Parathyroid adenoma (tissue), 2 donors: ENCODE results near the gene PIK3R1.

Experiments
- H2AFZ ChIP-seq: fragments of 300-600 bp; sonication (generic); one replicate; pipeline ENCODE4 v1.7.0; 2017; ENCODE audit warnings: antibody characterized with exemption, mild to moderate bottlenecking
- H3K27ac ChIP-seq: fragments of 300-600 bp; sonication (generic); one replicate; pipeline ENCODE4 v1.7.0; 2017
- H3K27me3 ChIP-seq: fragments of 300-600 bp; sonication (generic); one replicate; pipeline ENCODE4 v1.7.0; 2017; ENCODE audit warnings: low read length; ENCODE audit not compliant: control insufficient read depth, insufficient read depth
- H3K36me3 ChIP-seq: fragments of 300-600 bp; sonication (generic); one replicate; pipeline ENCODE4 v1.7.0; 2017; ENCODE audit warnings: low read length; ENCODE audit not compliant: control insufficient read depth, insufficient read depth
- H3K4me1 ChIP-seq: fragments of 300-600 bp; sonication (generic); one replicate; pipeline ENCODE4 v1.7.0; 2017; ENCODE audit warnings: control low read depth
- H3K4me2 ChIP-seq: fragments of 300-600 bp; sonication (generic); one replicate; pipeline ENCODE4 v1.7.0; 2017; ENCODE audit warnings: low read length
- H3K4me3 ChIP-seq: fragments of 300-600 bp; sonication (generic); one replicate; pipeline ENCODE4 v1.7.0; 2017; ENCODE audit warnings: low read depth, low read length
- H3K79me2 ChIP-seq: fragments of 300-600 bp; sonication (generic); one replicate; pipeline ENCODE4 v1.7.0; 2017; ENCODE audit warnings: control low read depth
- H3K9ac ChIP-seq: fragments of 300-600 bp; sonication (generic); one replicate; pipeline ENCODE4 v1.7.0; 2017; ENCODE audit warnings: mild to moderate bottlenecking
- H3K9me3 ChIP-seq: fragments of 300-600 bp; sonication (generic); one replicate; pipeline ENCODE4 v1.7.0; 2017; ENCODE audit warnings: low read length; ENCODE audit not compliant: control insufficient read depth
- TF ChIP-seq, protein P1 (sequence below): fragments of 300-600 bp; sonication (generic); IDR thresholded peaks from one replicate; pipeline ENCODE4 v1.7.0; 2017; ENCODE audit warnings: antibody characterized with exemption, mild to moderate bottlenecking
- donor health status: primary hyperparathyroidism.

PIK3R1 gene

DNA sequence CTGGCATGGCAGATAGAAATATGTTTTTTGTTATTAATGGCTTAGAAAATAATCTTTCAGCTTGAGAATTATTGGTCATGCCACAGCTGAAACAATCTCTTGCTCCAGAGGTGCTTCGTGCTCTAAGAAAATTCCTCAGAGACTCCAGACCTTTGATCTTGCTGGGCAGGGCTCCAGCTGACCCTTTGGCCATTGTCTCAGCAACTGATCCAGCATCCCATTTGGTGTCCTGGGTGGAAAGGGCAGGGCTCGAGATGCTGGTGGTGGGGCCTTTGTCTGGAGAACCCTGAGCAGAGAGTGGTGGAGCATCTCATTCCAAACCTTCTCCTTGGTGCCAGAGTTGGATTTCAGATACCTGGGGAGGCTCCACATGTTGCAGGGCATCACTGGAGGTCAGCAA, 43.2 kb upstream of the PIK3R1 start:
- H3K9me3 ChIP-seq, result no peaks in the 10 kb centered on the region
- no peak overlapping the region for H3K4me2 ChIP-seq
- no peak overlapping the region for H3K9ac ChIP-seq
- no peak overlapping the region for H3K27ac ChIP-seq
- H3K79me2 ChIP-seq, result no peaks in the 10 kb centered on the region
- TF ChIP-seq, protein P1, sequence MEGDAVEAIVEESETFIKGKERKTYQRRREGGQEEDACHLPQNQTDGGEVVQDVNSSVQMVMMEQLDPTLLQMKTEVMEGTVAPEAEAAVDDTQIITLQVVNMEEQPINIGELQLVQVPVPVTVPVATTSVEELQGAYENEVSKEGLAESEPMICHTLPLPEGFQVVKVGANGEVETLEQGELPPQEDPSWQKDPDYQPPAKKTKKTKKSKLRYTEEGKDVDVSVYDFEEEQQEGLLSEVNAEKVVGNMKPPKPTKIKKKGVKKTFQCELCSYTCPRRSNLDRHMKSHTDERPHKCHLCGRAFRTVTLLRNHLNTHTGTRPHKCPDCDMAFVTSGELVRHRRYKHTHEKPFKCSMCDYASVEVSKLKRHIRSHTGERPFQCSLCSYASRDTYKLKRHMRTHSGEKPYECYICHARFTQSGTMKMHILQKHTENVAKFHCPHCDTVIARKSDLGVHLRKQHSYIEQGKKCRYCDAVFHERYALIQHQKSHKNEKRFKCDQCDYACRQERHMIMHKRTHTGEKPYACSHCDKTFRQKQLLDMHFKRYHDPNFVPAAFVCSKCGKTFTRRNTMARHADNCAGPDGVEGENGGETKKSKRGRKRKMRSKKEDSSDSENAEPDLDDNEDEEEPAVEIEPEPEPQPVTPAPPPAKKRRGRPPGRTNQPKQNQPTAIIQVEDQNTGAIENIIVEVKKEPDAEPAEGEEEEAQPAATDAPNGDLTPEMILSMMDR, result no peak
- no peaks in the 10 kb centered on the region for H3K27me3 ChIP-seq
- no peak overlapping the region for H3K4me3 ChIP-seq
- H2AFZ ChIP-seq, result no peak overlapping the region
- no peaks in the 10 kb centered on the region for H3K4me1 ChIP-seq
- H3K36me3 ChIP-seq, result no peaks in the 10 kb centered on the region

DNA sequence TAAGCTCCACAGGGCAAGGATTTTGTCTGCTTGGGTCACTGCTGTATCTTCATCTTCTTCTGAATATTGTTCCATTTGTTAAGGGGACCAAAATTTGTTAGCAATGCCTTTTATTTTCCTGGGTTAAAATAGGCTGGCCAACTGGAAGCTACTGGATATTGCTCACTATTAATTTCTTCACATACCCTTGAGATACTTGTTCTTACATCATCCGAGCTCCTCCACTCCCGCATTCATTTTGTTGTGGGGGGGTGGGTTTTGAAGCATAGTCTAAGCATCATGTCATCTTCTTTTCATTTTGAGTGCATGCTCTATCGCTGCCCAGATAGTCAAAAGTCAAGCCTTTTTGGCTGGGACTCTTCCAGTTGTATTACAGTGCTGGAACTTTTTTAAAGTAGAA, 42.5 kb upstream of the PIK3R1 start:
- Histone ChIP-seq H3K4me1 (no peaks in the 10 kb centered on the region), H3K4me2 (no peak overlapping the region), H3K9me3 (no peaks in the 10 kb centered on the region), H3K27ac (no peak overlapping the region), H3K79me2 (no peaks in the 10 kb centered on the region), H3K27me3 (no peaks in the 10 kb centered on the region), H3K9ac (no peak overlapping the region), H3K4me3 (no peak overlapping the region), H3K36me3 (no peaks in the 10 kb centered on the region), H2AFZ (no peak overlapping the region)
- TF ChIP-seq, protein P1, result no peak

DNA sequence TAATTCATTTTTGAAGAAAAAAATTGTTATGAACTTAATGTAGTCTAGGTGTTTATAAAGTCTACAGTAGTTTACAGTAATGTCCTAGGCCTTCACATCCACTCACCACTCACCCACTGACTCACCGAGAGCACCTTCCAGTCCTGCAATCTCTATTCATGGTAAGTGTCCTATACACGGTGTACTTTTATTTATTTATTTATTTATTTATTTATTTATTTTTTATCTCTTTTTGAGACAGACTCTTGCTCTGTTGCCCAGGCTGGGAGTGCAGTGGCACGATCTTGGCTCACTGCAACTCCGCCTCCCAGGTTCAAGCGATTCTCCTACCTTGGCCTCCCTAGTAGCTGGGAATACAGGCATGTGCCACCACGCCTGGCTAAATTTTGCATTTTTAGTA, 39.3 kb upstream of the PIK3R1 start:
- no peaks in the 10 kb centered on the region for H3K79me2 ChIP-seq
- H3K27me3 ChIP-seq, result no peaks in the 10 kb centered on the region
- no peak overlapping the region for H3K4me3 ChIP-seq
- no peak overlapping the region for H3K9ac ChIP-seq
- H3K9me3 ChIP-seq, result no peaks in the 10 kb centered on the region
- H3K4me1 ChIP-seq, result no peaks in the 10 kb centered on the region
- H3K27ac ChIP-seq, result no peak overlapping the region
- TF ChIP-seq, protein P1, result no peak
- no peak overlapping the region for H3K4me2 ChIP-seq
- no peak overlapping the region for H2AFZ ChIP-seq
- H3K36me3 ChIP-seq, result no peaks in the 10 kb centered on the region

DNA sequence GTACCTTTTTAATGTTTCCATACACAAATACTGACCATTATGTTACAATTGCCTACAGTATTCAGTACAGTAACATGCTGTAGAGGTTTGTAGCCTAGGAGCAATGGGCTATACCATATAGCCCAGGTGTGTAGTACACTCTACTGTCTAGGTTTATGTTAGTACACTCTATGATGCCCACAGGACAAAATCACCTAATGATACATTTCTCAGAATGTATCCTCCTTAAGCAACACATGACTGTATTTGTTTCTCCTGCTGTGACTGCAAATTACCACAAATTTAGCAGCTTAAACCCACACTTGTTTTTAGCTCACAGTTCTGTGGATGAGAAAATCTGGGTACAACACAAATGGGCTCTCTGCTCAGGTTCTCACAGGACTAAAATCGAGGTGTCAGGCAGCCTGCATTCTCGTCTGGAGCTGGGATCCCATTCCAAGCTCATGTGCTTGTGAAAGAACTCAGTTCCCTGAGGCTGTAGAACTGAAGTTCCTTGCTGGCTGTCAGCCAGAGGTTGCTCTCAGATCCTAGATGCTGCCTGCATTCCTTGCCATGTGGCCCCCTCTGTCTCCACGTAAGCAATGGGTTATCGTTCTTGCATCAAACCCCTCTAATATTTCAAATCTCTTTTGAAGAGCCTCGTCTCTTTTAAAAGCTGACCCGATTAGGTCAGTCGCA, 38.6 kb upstream of the PIK3R1 start:
- H2AFZ ChIP-seq, result no peak overlapping the region
- TF ChIP-seq, protein P1, result no peak
- H3K4me3 ChIP-seq, result no peak overlapping the region
- no peaks in the 10 kb centered on the region for H3K36me3 ChIP-seq
- no peaks in the 10 kb centered on the region for H3K9me3 ChIP-seq
- H3K9ac ChIP-seq, result no peak overlapping the region
- H3K4me1 ChIP-seq, result no peaks in the 10 kb centered on the region
- H3K27me3 ChIP-seq, result no peaks in the 10 kb centered on the region
- H3K79me2 ChIP-seq, result no peaks in the 10 kb centered on the region
- no peak overlapping the region for H3K27ac ChIP-seq
- H3K4me2 ChIP-seq, result no peak overlapping the region

DNA sequence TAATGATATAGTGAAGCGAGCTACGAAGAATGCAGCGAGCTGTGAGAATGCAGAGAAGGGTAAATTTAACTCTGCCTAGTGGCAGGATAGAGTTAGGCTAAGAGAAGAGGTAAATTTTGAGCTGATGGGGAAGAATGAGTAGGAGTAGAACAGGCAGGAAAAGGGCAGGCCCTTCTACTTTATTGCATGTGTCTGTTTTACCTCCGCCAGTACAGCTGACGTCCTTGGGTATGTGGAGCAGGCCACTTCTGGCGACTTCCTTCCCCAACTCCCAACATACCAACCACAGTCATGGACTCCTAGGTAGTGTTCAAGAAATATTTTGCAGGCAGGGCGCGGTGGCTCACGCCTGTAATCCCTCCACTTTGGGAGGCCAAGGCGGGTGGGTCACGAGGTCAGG, 37.9 kb upstream of the PIK3R1 start:
- TF ChIP-seq, protein P1, result no peak
- H3K9me3 ChIP-seq, result no peaks in the 10 kb centered on the region
- H3K4me2 ChIP-seq, result no peak overlapping the region

More for the DNA sequence above, 37.9 kb upstream of the PIK3R1 start:
- Histone ChIP-seq H3K36me3 (no peaks in the 10 kb centered on the region), H3K9ac (no peak overlapping the region), H3K4me1 (no peaks in the 10 kb centered on the region), H3K27ac (no peak overlapping the region), H3K79me2 (no peaks in the 10 kb centered on the region), H2AFZ (no peak overlapping the region), H3K27me3 (no peaks in the 10 kb centered on the region), H3K4me3 (no peak overlapping the region)
